ENCODE measurements around the gene OCLN. TPM values are rescaled to one million over a fixed set of nuclear protein-coding genes. Genes with fewer than 3 reads are reported as not detected.

OCLN gene
- total RNA-seq, 1 donor: 0.10 TPM

Other genes starting within 250 kb of the OCLN start
- gene CCDC125, start 160.0 kb upstream of the OCLN start, total RNA-seq: 4.6 TPM
- 19.0 TPM for gene AK6, start 123.3 kb upstream of the OCLN start, total RNA-seq
- gene TAF9, start 123.3 kb upstream of the OCLN start, total RNA-seq: 63.2 TPM
- gene RAD17, start 123.0 kb upstream of the OCLN start, total RNA-seq: 14.3 TPM
- gene MARVELD2, start 77.7 kb upstream of the OCLN start, total RNA-seq: 0.10 TPM
- gene GTF2H2C, start 67.4 kb downstream of the OCLN start, total RNA-seq: 15.3 TPM

Measured in mononuclear cell (primary cell).